ENCODE results near the gene TYK2. TPM values are rescaled to one million over a fixed set of nuclear protein-coding genes. Genes with fewer than 3 reads are reported as not detected.

Gene TYK2
- total and polyA plus RNA-seq, 9 of the 15 experiments (the other 6 are each of a cell fraction or from before 2014, with no cell fraction given), result 15.0 to 182 (median 85.9) TPM

GRCh38 chr19:10416380-10417257, 36.2 kb upstream of the TYK2 start (continued):
- TF ChIP-seq MGA (IDR thresholded peaks at IDR 0.05), result peak; percentile 78; the same call in 1 of the 2 replicates
- 0 out of 2 replicates have a peak, but pooled peaks have one; percentile 36 for TF ChIP-seq NFE2 (IDR thresholded peaks at IDR 0.05; ENCODE audit: low read depth)
- TF ChIP-seq PRMT5 (CRISPR knock-in tag; IDR thresholded peaks at IDR 0.05), result no peak
- TF ChIP-seq MEIS2 (IDR thresholded peaks at IDR 0.05; ENCODE audit: partially characterized antibody), result peak; percentile 52
- 0 out of 2 replicates have a peak, but pooled peaks have one; percentile 54 for TF ChIP-seq KDM2B (CRISPR knock-in tag; IDR thresholded peaks at IDR 0.05)
- TF ChIP-seq ZSCAN32 (CRISPR knock-in tag; IDR thresholded peaks at IDR 0.05), result peak; percentile 70; the same call in 1 of the 2 replicates
- no peak for TF ChIP-seq SIRT6 (IDR thresholded peaks at IDR 0.05; ENCODE audit: low read depth, low read length)
- peak; percentile 49; the same call in 1 of the 2 replicates for TF ChIP-seq CREB3L1 (IDR thresholded peaks at IDR 0.05; ENCODE audit: borderline replicate concordance, low read depth)
- TF ChIP-seq DACH1 (IDR thresholded peaks at IDR 0.05; ENCODE audit: partially characterized antibody), result no peak
- TF ChIP-seq IRF9 (tag; IDR thresholded peaks at IDR 0.05), result peak; percentile 51; the same call in 1 of the 2 replicates
- no peak for TF ChIP-seq ZNF24 (IDR thresholded peaks at IDR 0.05)
- TF ChIP-seq MCM3 (IDR thresholded peaks at IDR 0.05), result no peak

Data from K562 (cell line).